GM18498 (cell line): Measurements from ENCODE around the gene SCN1A.
A peak's percentile ranks its signal among the peaks of the same experiment; 100 is the strongest.
"Not testable (repeated sequence)": the region's sequence is repeated elsewhere in the genome, so short reads cannot be mapped to it uniquely, and the experiment has no call there.

Experiments used
- ATAC-seq: cut with Tn5 transposase; IDR thresholded peaks from one replicate; pipeline ENCODE4 v1.9.1; 2021; ENCODE audit warnings: mild to moderate bottlenecking, moderate library complexity; ENCODE audit not compliant: unreplicated experiment

The SCN1A gene

DNA sequence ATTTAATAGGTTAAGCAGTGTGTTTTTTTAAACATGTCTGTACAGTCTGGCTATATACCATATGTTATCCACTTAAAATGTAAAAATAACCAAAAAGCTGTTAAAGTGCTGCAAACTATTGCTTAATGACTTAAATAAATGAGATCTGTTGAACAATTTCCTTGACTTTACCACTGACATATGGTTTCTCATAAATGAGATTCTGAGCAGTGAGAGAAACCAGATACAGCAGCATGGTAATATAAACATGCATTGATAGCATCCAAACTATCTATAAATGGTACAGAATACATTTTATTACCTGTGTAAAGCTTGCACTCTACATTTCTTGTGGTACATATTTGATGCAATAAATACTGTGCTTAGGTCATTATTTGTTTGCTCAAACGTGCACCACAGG lies 138.0 kb downstream of the SCN1A start:
- ATAC-seq = no peak

DNA sequence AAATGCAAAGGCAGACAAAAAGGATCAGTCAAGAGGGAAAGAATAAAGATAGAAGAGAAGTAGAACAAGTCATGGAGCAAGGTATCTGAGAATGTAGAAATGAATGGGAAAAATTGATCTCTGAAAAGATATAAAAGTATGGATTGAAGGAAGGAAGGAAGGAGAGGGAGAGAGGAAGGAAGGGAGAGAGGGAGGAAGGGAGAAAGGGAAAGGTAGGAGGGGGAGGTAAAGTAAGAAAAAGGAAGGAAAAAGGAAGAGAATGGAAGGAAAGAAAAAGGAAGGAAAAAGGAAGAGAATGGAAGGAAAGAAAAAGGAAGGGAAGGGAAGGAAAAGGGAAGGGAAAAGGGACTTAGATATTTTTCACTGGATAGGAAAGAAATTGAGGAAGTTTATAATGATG lies 142.7 kb downstream of the SCN1A start:
- ATAC-seq = no peak

- ATAC-seq = not testable (repeated sequence)
Observed at GRCh38 chr2:165972161-165972560, 155.7 kb downstream of the SCN1A start.

DNA sequence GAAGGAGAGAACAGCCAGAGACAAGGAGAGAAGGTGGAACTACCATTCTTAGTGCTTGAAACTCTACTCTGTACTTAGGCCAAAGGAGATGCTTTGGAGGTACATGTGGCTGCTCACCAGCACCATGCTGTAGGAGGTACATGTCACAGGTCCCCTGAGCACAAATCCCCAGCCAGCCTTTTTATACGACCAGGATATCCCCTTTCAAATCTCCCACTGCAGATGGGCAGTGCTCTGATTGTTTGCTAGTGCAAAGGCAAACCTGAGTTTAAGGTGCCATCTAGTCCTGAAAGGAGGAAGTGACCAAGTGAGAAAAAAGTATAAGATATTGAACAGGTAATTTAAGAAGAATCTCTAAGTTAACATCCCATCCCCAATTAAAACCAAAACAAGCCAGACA lies 157.2 kb downstream of the SCN1A start:
- ATAC-seq = no peak

DNA sequence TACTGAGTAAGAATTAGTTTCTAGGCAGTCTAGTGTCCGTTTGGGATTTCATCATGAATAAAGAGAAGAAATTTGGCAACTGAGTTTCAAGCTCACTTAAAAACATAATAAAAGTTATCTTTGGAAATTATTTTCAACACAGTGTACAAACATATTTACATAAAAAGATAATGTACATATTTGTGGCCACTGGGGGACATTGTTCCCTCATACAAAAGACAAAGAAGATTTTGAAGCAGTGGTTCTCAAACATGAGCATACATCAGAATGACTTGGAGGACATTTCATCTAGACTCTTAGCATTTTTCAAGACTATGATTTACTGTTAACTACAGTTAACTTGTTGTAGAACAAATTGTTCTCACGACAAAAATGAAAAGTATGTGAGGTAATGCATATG lies 158.6 kb downstream of the SCN1A start:
- ATAC-seq = no peak

DNA sequence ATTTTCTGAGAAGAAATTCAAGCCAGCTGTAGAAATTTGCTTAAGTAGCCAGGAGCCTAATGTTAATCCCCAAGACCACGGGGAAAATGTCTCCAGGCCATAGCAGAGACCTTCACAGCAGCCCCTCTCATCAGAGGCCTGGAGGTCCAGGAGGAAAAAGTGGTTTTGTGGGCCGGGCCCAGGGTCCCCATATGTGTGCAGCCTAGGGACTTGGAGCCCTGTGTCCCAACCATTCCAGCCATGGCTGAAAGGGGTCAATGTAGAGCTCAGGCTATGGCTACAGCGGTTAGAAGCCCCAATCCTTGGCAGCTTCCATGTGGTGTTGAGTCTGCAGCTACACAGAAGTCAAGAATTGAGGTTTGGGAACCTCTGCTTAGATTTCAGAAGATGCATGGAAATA lies 160.1 kb downstream of the SCN1A start:
- no peak for ATAC-seq

DNA sequence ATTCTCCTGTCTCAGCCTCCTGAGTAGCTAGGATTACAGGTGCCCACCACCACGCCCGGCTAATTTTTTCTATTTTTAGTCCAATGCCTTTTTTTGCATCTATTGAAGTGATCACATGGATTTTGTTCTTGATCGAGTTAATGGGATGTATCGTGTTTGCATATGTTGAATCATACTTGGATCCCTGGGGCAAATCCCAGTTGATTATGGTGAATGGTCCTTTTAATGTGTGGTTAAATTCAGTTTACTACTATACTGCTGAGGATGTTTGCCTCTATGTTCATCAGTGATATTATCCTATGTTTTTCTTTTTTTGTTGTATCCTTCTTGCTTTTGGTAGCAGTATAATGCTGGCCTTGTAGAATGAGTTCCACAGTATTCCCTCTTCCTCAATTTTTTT lies 166.0 kb downstream of the SCN1A start:
- no peak for ATAC-seq

DNA sequence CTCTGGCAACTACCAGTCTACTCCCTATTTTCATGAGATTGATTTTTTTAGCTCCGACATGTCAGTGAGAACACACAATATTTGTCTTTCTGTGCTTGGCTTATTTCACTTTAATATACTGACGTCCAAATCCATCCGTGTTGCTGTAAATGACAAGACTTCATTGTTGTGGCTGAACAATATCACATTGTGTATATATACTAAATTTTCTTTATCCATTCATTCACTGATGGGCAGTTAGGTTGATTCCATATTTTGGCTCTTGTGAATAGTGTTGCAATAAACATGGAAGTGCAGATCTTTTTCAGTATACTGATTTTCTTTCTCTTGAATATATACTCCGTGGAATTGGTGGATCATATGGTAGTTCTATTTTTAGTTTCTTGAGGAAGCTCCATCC lies 168.4 kb downstream of the SCN1A start:
- no peak for ATAC-seq

DNA sequence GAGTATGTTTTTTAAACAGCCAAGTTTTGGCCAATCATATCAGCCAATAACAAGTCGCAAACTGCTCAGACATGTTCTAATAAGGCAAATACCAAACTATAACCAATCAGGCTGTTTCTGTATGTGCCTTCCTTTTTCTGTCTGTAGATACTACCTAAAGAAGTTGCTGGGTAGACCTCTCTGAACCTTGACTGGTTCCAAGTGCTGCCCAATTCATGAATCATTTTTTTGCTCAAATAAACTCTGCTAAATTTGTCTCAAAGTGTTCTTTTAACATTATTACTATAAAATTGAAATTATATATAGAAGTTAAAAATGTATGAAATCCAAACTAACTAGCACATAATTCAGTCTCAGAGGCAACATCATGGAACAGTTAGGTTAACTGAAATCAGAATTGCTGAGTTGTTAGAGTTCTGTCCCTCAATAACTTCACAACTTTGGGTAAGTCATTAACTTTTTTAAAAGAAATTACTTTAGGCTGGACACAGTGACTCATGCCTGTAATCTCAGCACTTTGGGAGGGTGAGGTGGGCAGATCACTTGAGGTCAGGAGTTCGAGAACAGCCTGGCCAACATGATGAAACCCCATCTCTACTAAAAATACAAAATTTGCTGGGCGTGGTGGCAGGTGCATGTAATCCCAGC lies 169.4 kb downstream of the SCN1A start:
- ATAC-seq = no peak

DNA sequence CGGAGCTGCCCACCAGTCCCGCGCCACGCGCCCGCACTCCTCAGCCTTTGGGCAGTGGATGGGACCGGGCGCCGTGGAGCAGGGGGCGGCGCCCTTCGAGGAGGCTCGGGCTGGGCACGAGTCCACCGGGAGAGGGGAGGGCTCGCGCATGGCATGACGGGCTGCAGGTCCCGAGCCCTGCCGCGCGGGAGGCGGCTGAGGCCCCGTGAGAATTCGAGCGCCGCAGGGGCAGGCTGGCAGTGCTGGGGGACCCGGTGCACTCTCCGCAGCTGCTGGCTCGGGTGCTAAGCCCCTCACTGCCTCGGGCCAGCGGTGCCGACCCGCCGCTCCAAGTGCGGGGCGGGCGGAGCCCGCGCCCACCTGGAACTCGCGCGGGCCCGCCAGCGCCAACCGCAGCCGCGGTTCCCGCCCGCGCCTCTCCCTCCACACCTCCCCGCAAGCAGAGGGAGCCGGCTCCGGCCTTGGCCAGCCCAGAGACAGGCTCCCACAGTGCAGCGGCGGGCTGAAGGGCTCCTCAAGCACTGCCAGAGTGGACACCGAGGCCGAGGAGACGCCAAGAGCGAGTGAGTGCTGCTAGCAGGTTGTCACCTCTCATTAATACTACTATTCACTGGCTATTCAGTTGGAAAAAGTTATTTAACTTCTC lies 170.7 kb downstream of the SCN1A start:
- ATAC-seq = no peak

- ATAC-seq = peak; percentile 98
Observed at GRCh38 chr2:165953655-165954606, 173.9 kb downstream of the SCN1A start, which contains the start of gene TTC21B. Gene TTC21B (minus strand): TSS chr2:165953776. CDS start chr2:165953705, 71 bp downstream.

- peak; percentile 46 for ATAC-seq
Observed at GRCh38 chr2:165953306-165953654, 174.5 kb downstream of the SCN1A start.

- no peak for ATAC-seq
Observed at GRCh38 chr2:165952741-165953211, 175.0 kb downstream of the SCN1A start.

GRCh38 chr2:165952085-165952484 lies 175.7 kb downstream of the SCN1A start:
- ATAC-seq = no peak

GRCh38 chr2:165950438-165950837 lies 177.4 kb downstream of the SCN1A start:
- ATAC-seq = no peak

DNA sequence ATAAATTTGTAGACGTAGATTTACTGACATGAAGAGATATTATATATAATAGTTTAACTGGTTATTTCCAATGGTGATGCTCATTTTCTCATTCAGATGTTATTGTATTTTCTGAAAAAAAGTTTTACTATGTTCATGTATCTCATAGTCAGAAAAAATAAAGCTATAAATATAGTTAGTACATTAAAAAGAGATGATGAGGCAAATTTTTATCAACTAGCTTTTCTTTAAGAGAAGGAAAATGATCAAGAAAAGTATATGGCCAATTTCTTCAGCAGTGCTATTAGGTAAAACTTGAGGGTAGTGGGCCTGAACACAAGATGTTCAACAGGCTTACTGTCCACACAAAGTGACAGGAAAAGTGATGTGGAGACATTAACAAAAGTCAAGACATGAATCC lies 186.0 kb downstream of the SCN1A start:
- no peak for ATAC-seq

- no peak for ATAC-seq
Observed at GRCh38 chr2:165938237-165938636, 189.6 kb downstream of the SCN1A start.
